Measurements from ENCODE around the gene TCF4.

Gene TCF4

GRCh38 chr18:55396267-55396905, 191.6 kb downstream of the TCF4 start:
- H3K9me3 Mint-ChIP-seq: no peaks in the 10 kb centered on the region
- no peak for DNase-seq
- peaks cover 23% of the 10 kb centered on the region for H3K4me1 Mint-ChIP-seq
- TF ChIP-seq CTCF (IDR thresholded peaks at IDR 0.05): no peak
- no peak overlapping the region for H3K27ac Mint-ChIP-seq
- no peak overlapping the region for H3K4me3 Mint-ChIP-seq
- peaks cover 9% of the 10 kb centered on the region for H3K36me3 Mint-ChIP-seq (ENCODE audit: low read depth)
- H3K27me3 Mint-ChIP-seq (ENCODE audit: low read depth, poor library complexity): no peaks in the 10 kb centered on the region

- H3K27ac Mint-ChIP-seq: peak overlapping the region; percentile 64
- no peak overlapping the region for H3K4me3 Mint-ChIP-seq
- no peaks in the 10 kb centered on the region for H3K9me3 Mint-ChIP-seq
- H3K27me3 Mint-ChIP-seq (ENCODE audit: low read depth, poor library complexity): no peaks in the 10 kb centered on the region
- TF ChIP-seq CTCF (IDR thresholded peaks at IDR 0.05): no peak
- DNase-seq: no peak
- H3K36me3 Mint-ChIP-seq (ENCODE audit: low read depth): peaks cover 9% of the 10 kb centered on the region
- peaks cover 18% of the 10 kb centered on the region for H3K4me1 Mint-ChIP-seq
These were observed 192.2 kb downstream of the TCF4 start for GRCh38 chr18:55395799-55396198.

- Mint-ChIP-seq H3K36me3 (ENCODE audit: low read depth) (peaks cover 43% of the 10 kb centered on the region), H3K9me3 (peaks cover 2% of the 10 kb centered on the region), H3K27me3 (ENCODE audit: low read depth, poor library complexity) (no peaks in the 10 kb centered on the region), H3K27ac (peak overlapping the region; percentile 61), H3K4me1 (peaks cover 12% of the 10 kb centered on the region), H3K4me3 (no peak overlapping the region)
- TF ChIP-seq CTCF (IDR thresholded peaks at IDR 0.05): no peak
- no peak for DNase-seq
These were observed 197.1 kb downstream of the TCF4 start for GRCh38 chr18:55390898-55391297.

- DNase-seq: no peak
- H3K27me3 Mint-ChIP-seq (ENCODE audit: low read depth, poor library complexity): peaks cover 6% of the 10 kb centered on the region
- H3K27ac Mint-ChIP-seq: peak overlapping the region; percentile 2
- peaks cover 12% of the 10 kb centered on the region for H3K4me1 Mint-ChIP-seq
- H3K36me3 Mint-ChIP-seq (ENCODE audit: low read depth): peaks cover 75% of the 10 kb centered on the region
- H3K4me3 Mint-ChIP-seq: no peak overlapping the region
- no peak for TF ChIP-seq CTCF (IDR thresholded peaks at IDR 0.05)
- H3K9me3 Mint-ChIP-seq: peaks cover 30% of the 10 kb centered on the region
These were observed 200.6 kb downstream of the TCF4 start for GRCh38 chr18:55387139-55387984.

- peaks cover 12% of the 10 kb centered on the region for H3K4me1 Mint-ChIP-seq
- H3K27me3 Mint-ChIP-seq (ENCODE audit: low read depth, poor library complexity): peaks cover 6% of the 10 kb centered on the region
- H3K36me3 Mint-ChIP-seq (ENCODE audit: low read depth): peaks cover 81% of the 10 kb centered on the region
- no peak for DNase-seq
- H3K27ac Mint-ChIP-seq: peak overlapping the region; percentile 2
- H3K9me3 Mint-ChIP-seq: peaks cover 38% of the 10 kb centered on the region
- no peak overlapping the region for H3K4me3 Mint-ChIP-seq
- no peak for TF ChIP-seq CTCF (IDR thresholded peaks at IDR 0.05)
These were observed 201.4 kb downstream of the TCF4 start for GRCh38 chr18:55386545-55386944.
